Stimulated activated CD4-positive, alpha-beta T cell treated with anti-CD3 and anti-CD28 coated beads, Interleukin-4, amount 100 ng/mL, for 4 hours (primary cell): Measurements from ENCODE around the gene POP4.

Experiments
- DNase-seq, 2 experiments: peaks; one replicate each; pipeline ENCODE4 v3.0.0-alpha.2; 2020

Gene POP4

GRCh38 chr19:29577649-29577963 lies 28.5 kb upstream of the POP4 start:
- DNase-seq = no peak

GRCh38 chr19:29578349-29578748 lies 27.7 kb upstream of the POP4 start:
- DNase-seq = no peak

GRCh38 chr19:29579308-29579910 lies 26.7 kb upstream of the POP4 start:
- no peak for DNase-seq

GRCh38 chr19:29581398-29581797 lies 24.7 kb upstream of the POP4 start:
- no peak for DNase-seq

- no peak for DNase-seq
Measured at GRCh38 chr19:29583196-29583999, 22.7 kb upstream of the POP4 start.

- no peak for DNase-seq
Measured at GRCh38 chr19:29586401-29586800, 19.7 kb upstream of the POP4 start.

- DNase-seq = no peak
Measured at GRCh38 chr19:29587059-29587458, 19.0 kb upstream of the POP4 start.

GRCh38 chr19:29587518-29587986 lies 18.5 kb upstream of the POP4 start:
- DNase-seq = peak; percentile 24 to 57

GRCh38 chr19:29588095-29588494 lies 18.0 kb upstream of the POP4 start:
- no peak for DNase-seq

GRCh38 chr19:29590278-29590677 lies 15.8 kb upstream of the POP4 start:
- DNase-seq = no peak

- no peak for DNase-seq
Measured at GRCh38 chr19:29591670-29592069, 14.4 kb upstream of the POP4 start.

GRCh38 chr19:29593869-29594268 lies 12.2 kb upstream of the POP4 start:
- no peak for DNase-seq

- no peak for DNase-seq
Measured at GRCh38 chr19:29596080-29596727, 9.9 kb upstream of the POP4 start.

GRCh38 chr19:29596885-29597525 lies 9.1 kb upstream of the POP4 start:
- no peak for DNase-seq

- DNase-seq = no peak
Measured at GRCh38 chr19:29598036-29598435, 8.0 kb upstream of the POP4 start.

GRCh38 chr19:29598496-29598895 lies 7.6 kb upstream of the POP4 start:
- DNase-seq = no peak

- DNase-seq = no peak
Measured at GRCh38 chr19:29603308-29603707, 2.8 kb upstream of the POP4 start.

- no peak for DNase-seq
Measured at GRCh38 chr19:29606420-29606747, 301 bp downstream of the POP4 start.

GRCh38 chr19:29609636-29610035 lies 3.6 kb downstream of the POP4 start:
- no peak for DNase-seq

GRCh38 chr19:29610213-29610573 lies 4.1 kb downstream of the POP4 start:
- DNase-seq = no peak

- DNase-seq = peak; percentile 79 to 80
Measured at GRCh38 chr19:29610574-29611271, 4.6 kb downstream of the POP4 start.

- DNase-seq = no peak
Measured at GRCh38 chr19:29612121-29612520, 6.0 kb downstream of the POP4 start.
